Naive thymus-derived CD8-positive, alpha-beta T cell (primary cell): ENCODE results near the gene USP32. TPM values are rescaled to one million over a fixed set of nuclear protein-coding genes. Genes with fewer than 3 reads are reported as not detected.

Experiments used
- ATAC-seq, 2 donors: fragments of 150-1000 bp; cut with Tn5 transposase in 1 of 2; sonication (Bioruptor Pico), chemical (Tn5 transposase) in 1 of 2; 1 replicate in 1 of 2; 2 replicates in 1 of 2; pipeline ENCODE4 v1.10.0; 2021; ENCODE audit warnings: mild to moderate bottlenecking in 2 of 2, moderate library complexity in 2 of 2
- POLR2A ChIA-PET: fragments of 350-600 bp; sonication (Branson Sonifier 250); formaldehyde crosslinking; loops from one replicate; lab custom pipeline; 2021; ENCODE audit warnings: antibody characterized with exemption; lab: Charles Lee
- DNase-seq, 10 donors: peaks; one replicate each; pipeline versions ENCODE4 v3.0.0 to v3.0.0-alpha.2; 2020 to 2022
- H3K27ac Mint-ChIP-seq, 10 donors: one replicate each; pipeline ENCODE4 v1.8.0; 2020 to 2022; ENCODE audit warnings: mild to moderate bottlenecking in 10 of 10, mixed read lengths in 10 of 10, moderate library complexity in 4 of 10, inconsistent platforms in 1 of 10
- H3K27me3 Mint-ChIP-seq, 5 donors: one replicate each; pipeline ENCODE4 v1.8.0; 2021 to 2022; ENCODE audit warnings: mixed read lengths in 5 of 5
- H3K36me3 Mint-ChIP-seq, 3 donors: one replicate each; pipeline ENCODE4 v1.8.0; 2020 to 2022; ENCODE audit warnings: mixed read lengths in 3 of 3, mild to moderate bottlenecking in 2 of 3, inconsistent platforms in 1 of 3
- H3K4me1 Mint-ChIP-seq, 4 donors: one replicate each; pipeline ENCODE4 v1.8.0; 2021 to 2022; ENCODE audit warnings: mixed read lengths in 4 of 4
- H3K4me3 Mint-ChIP-seq, 10 donors: one replicate each; pipeline ENCODE4 v1.8.0; 2020 to 2022; ENCODE audit warnings: mild to moderate bottlenecking in 10 of 10, mixed read lengths in 10 of 10, moderate library complexity in 6 of 10, inconsistent platforms in 1 of 10
- H3K9me3 Mint-ChIP-seq, 9 donors: one replicate each; pipeline ENCODE4 v1.8.0; 2020 to 2022; ENCODE audit warnings: mixed read lengths in 9 of 9, mild to moderate bottlenecking in 3 of 9, inconsistent platforms in 1 of 9, moderate library complexity in 1 of 9
- polyA plus RNA-seq, 3 donors: library from polyadenylated mRNA; unstranded; fragments of 300-500 nt; fragmentation: Illumina TruSeq; gene quantifications; one replicate each; pipeline ENCODE4 v1.2.3, GENCODE V29; 2021
- total RNA-seq, 8 experiments: library from RNA in 2 of 8; stranded (reverse) in 2 of 8; gene quantifications; one replicate each; pipeline ENCODE4 v1.2.3 and lab custom pipeline; 2021 to 2026

The USP32 gene
- total and polyA plus RNA-seq, 5 experiments from 2014 or later, result 3.9 to 36.6 (median 5.6) TPM

DNA sequence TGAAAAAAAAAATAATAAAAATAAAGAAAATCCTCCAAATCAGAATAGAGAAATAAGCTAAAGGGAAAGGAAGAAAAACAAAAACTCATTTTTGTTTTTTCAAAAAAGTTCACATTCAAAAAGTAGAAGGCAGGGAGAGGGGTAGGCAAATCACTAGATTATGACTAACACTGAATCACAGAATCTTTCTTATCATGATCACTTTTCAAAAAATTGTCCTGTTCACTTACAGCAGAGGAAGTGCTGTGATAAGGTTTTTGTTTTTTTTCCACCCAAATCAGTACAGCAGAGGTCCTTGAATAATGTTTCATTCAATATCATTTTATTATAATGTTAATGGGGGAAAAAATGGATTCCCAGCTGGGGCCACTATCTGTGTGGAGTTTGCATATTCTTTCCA is 135.8 kb downstream of the USP32 start:
- no peak for DNase-seq
- Mint-ChIP-seq H3K27me3 (no peaks in the 10 kb centered on the region), H3K27ac (no peak overlapping the region), H3K9me3 (no peaks in the 10 kb centered on the region), H3K36me3 (peaks cover 4 to 67% (median 23%) of the 10 kb centered on the region in 3 donors), H3K4me3 (no peak overlapping the region), H3K4me1 (peaks cover 0 to 6% (median 0%) of the 10 kb centered on the region in 4 donors)
- POLR2A ChIA-PET, result no interaction called here
- ATAC-seq, result no peak

GRCh38 chr17:60253048-60253447 is 138.9 kb downstream of the USP32 start:
- Mint-ChIP-seq H3K4me1 (peaks cover 0 to 3% (median 0%) of the 10 kb centered on the region in 4 donors), H3K4me3 (no peak overlapping the region), H3K27ac (no peak overlapping the region), H3K36me3 (peaks cover 6 to 62% (median 34%) of the 10 kb centered on the region in 3 donors), H3K9me3 (peaks cover 0 to 1% (median 0%) of the 10 kb centered on the region in 9 donors), H3K27me3 (no peaks in the 10 kb centered on the region)
- no peak for ATAC-seq
- POLR2A ChIA-PET, result no interaction called here
- DNase-seq, result no peak

DNA sequence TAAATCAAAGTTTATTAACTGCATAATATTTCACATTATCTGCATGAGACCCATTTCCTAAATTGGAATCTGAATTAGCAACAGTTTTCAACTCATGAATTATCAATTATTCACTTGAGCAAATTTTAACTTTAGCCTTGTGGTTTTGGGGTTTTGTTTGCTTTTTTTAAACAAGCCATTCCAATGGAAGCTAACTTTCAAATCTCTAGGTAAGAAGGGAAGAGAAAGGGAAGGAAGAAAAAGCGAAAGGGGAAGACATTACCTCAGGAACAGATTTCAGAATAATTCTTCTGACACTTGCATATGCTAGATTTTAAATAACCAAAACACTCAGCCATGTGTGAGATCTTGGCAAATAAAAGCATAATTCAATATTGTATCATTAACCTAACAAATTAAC is 139.5 kb downstream of the USP32 start:
- no peaks in the 10 kb centered on the region for H3K27me3 Mint-ChIP-seq
- DNase-seq (no peak), ATAC-seq (no peak)
- H3K4me1 Mint-ChIP-seq, result no peaks in the 10 kb centered on the region
- no peak overlapping the region for H3K4me3 Mint-ChIP-seq
- H3K9me3 Mint-ChIP-seq, result peaks cover 0 to 1% (median 0%) of the 10 kb centered on the region in 9 donors
- POLR2A ChIA-PET, result no interaction called here
- H3K27ac Mint-ChIP-seq, result no peak overlapping the region
- H3K36me3 Mint-ChIP-seq, result peaks cover 4 to 61% (median 35%) of the 10 kb centered on the region in 3 donors

GRCh38 chr17:60249290-60249826 is 142.6 kb downstream of the USP32 start:
- H3K27me3 Mint-ChIP-seq, result no peaks in the 10 kb centered on the region
- ATAC-seq (no peak), DNase-seq (no peak)
- H3K4me1 Mint-ChIP-seq, result no peaks in the 10 kb centered on the region
- no peak overlapping the region for H3K4me3 Mint-ChIP-seq
- no peak overlapping the region for H3K27ac Mint-ChIP-seq
- peaks cover 4 to 39% (median 36%) of the 10 kb centered on the region in 3 donors for H3K36me3 Mint-ChIP-seq
- peaks cover 0 to 1% (median 0%) of the 10 kb centered on the region in 9 donors for H3K9me3 Mint-ChIP-seq
- POLR2A ChIA-PET, result no interaction called here

DNA sequence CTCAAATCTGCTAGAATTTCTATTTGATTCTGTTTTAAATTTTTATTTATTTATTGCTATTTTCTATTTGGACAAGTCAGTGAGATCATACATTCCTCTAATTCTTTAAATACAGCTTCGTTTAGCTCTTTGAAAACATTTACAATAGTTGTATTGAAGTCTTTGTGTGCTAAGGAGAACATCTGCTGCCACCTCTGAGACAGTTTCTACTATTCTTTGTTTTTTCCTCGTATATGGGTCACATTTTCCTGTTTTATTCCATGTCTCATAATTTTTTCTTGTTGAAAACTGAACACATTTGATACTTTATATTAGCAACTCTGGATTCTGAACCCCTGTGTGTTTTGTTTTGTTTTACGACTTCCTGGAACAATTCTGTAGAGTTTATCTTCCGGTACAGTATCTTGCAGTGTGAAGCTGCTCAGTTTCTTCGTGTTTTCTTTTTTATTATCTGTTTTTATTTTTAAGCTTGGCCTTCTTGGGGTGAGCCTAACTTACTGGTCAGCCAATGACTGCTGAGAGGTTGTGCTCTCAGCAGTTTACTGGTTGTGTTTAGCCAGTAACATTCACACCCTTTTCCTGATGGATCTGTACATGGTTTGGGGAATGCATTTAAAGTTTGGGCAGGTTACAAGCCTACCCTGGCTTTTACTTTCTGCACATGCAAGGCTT is 143.2 kb downstream of the USP32 start:
- DNase-seq (no peak), ATAC-seq (no peak)
- Mint-ChIP-seq H3K9me3 (peaks cover 0 to 1% (median 0%) of the 10 kb centered on the region in 9 donors), H3K4me3 (no peak overlapping the region), H3K27ac (peak overlapping the region in 1 of 10 donors; percentile 30), H3K4me1 (no peaks in the 10 kb centered on the region), H3K36me3 (peaks cover 4 to 36% (median 34%) of the 10 kb centered on the region in 3 donors), H3K27me3 (no peaks in the 10 kb centered on the region)
- POLR2A ChIA-PET, result no interaction called here

DNA sequence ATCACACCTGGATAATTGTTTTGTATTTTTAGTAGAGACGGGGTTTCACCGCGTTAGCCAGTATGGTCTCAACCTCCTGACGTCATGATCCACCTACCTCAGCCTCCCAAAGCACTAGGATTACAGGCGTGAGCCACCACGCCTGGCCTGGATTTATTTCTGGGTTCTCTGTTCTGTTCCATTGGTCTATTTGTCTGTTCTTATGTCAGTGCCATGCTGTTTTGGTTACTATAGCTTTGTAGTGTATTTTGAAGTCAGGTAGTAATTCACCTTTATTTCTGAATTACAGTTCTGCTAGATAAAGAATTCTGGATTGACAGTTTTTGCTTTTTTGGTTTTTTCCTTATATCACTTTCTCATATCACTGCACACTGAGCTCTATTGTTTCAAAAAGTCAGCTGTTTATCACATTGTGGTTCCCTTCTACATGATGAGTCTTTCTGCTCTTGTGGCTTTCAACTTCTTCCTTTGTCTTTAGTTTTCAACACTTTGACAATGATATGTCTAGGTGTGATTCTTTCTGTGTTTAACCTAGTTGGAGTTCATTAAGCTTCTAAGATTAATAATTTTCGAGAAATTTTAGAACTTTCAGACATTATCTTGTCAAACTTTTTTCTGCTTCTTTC is 144.0 kb downstream of the USP32 start:
- Mint-ChIP-seq H3K27me3 (no peaks in the 10 kb centered on the region), H3K27ac (no peak overlapping the region), H3K4me3 (no peak overlapping the region), H3K9me3 (peaks cover 0 to 1% (median 0%) of the 10 kb centered on the region in 9 donors), H3K4me1 (no peaks in the 10 kb centered on the region), H3K36me3 (peaks cover 4 to 40% (median 34%) of the 10 kb centered on the region in 3 donors)
- ATAC-seq (no peak), DNase-seq (no peak)
- POLR2A ChIA-PET, result interaction anchor here (0.5 kb wide), 1 partner anchor 410 kb away, joined by 8 read pairs; no protein-coding TSS in a partner anchor

- H3K4me3 Mint-ChIP-seq, result no peak overlapping the region
- POLR2A ChIA-PET, result no interaction called here
Observed at GRCh38 chr17:60244656-60245055, 147.3 kb downstream of the USP32 start.

GRCh38 chr17:60240290-60240689 is 151.6 kb downstream of the USP32 start:
- Mint-ChIP-seq H3K4me3 (no peak overlapping the region), H3K27ac (no peak overlapping the region), H3K36me3 (peaks cover 18 to 37% (median 26%) of the 10 kb centered on the region in 3 donors), H3K4me1 (no peaks in the 10 kb centered on the region), H3K9me3 (peaks cover 0 to 12% (median 2%) of the 10 kb centered on the region in 9 donors), H3K27me3 (no peaks in the 10 kb centered on the region)
- DNase-seq, result no peak
- ATAC-seq, result no peak
- POLR2A ChIA-PET, result interaction anchor here (0.5 kb wide), 1 partner anchor 1054 kb away, joined by 3 read pairs; no protein-coding TSS in a partner anchor

More at GRCh38 chr17:60244656-60245055, 147.3 kb downstream of the USP32 start:
- Mint-ChIP-seq H3K9me3 (peaks cover 0 to 6% (median 1%) of the 10 kb centered on the region in 9 donors), H3K27ac (no peak overlapping the region), H3K27me3 (no peaks in the 10 kb centered on the region), H3K4me1 (no peaks in the 10 kb centered on the region), H3K36me3 (peaks cover 16 to 52% (median 35%) of the 10 kb centered on the region in 3 donors)
- DNase-seq (no peak), ATAC-seq (no peak)

GRCh38 chr17:60231691-60232090 is 160.2 kb downstream of the USP32 start:
- H3K27ac Mint-ChIP-seq, result no peak overlapping the region
- no peak overlapping the region for H3K4me3 Mint-ChIP-seq
- ATAC-seq, result no peak
- H3K27me3 Mint-ChIP-seq, result no peaks in the 10 kb centered on the region
- POLR2A ChIA-PET, result interaction anchor here (0.5 to 0.6 kb wide), 2 partner anchors 131 to 1767 kb away, joined by 3 read pairs; no protein-coding TSS in a partner anchor
- H3K4me1 Mint-ChIP-seq, result no peaks in the 10 kb centered on the region
- no peaks in the 10 kb centered on the region for H3K9me3 Mint-ChIP-seq
- no peak for DNase-seq
- H3K36me3 Mint-ChIP-seq, result peaks cover 0 to 30% (median 9%) of the 10 kb centered on the region in 3 donors

- Mint-ChIP-seq H3K27ac (no peak overlapping the region), H3K9me3 (no peaks in the 10 kb centered on the region), H3K4me1 (no peaks in the 10 kb centered on the region), H3K27me3 (no peaks in the 10 kb centered on the region), H3K36me3 (peaks cover 0 to 32% (median 9%) of the 10 kb centered on the region in 3 donors), H3K4me3 (peak overlapping the region in 1 of 10 donors; percentile 6)
- no peak for DNase-seq
- POLR2A ChIA-PET, result interaction anchor here (0.5 to 0.6 kb wide), 2 partner anchors 131 to 1767 kb away, joined by 3 read pairs; no protein-coding TSS in a partner anchor
- no peak for ATAC-seq
Observed at GRCh38 chr17:60231234-60231633, 160.7 kb downstream of the USP32 start.

GRCh38 chr17:60230358-60230757 is 161.6 kb downstream of the USP32 start:
- Mint-ChIP-seq H3K27me3 (no peaks in the 10 kb centered on the region), H3K27ac (no peak overlapping the region), H3K4me3 (no peak overlapping the region), H3K4me1 (no peaks in the 10 kb centered on the region), H3K9me3 (no peaks in the 10 kb centered on the region), H3K36me3 (peaks cover 0 to 33% (median 2%) of the 10 kb centered on the region in 3 donors)
- no peak for DNase-seq
- no peak for ATAC-seq
- POLR2A ChIA-PET, result no interaction called here

- DNase-seq (no peak), ATAC-seq (no peak)
- Mint-ChIP-seq H3K27ac (peak overlapping the region in 1 of 10 donors; percentile 27), H3K9me3 (no peaks in the 10 kb centered on the region), H3K36me3 (peaks cover 0 to 34% (median 8%) of the 10 kb centered on the region in 3 donors), H3K4me3 (no peak overlapping the region), H3K27me3 (no peaks in the 10 kb centered on the region), H3K4me1 (no peaks in the 10 kb centered on the region)
- POLR2A ChIA-PET, result no interaction called here
Observed at GRCh38 chr17:60229188-60229802, 162.6 kb downstream of the USP32 start.
